ENCODE measurements around the gene ZC3H12A.

ZC3H12A gene

GRCh38 chr1:37438037-37438868 is 36.1 kb upstream of the ZC3H12A start:
- Histone ChIP-seq H3K27me3 (ENCODE audit: insufficient read depth, low read depth) (peaks cover 24% of the 10 kb centered on the region), H3K4me2 (no peak overlapping the region), H3K9ac (no peak overlapping the region), H3K4me1 (ENCODE audit: low read depth, poor library complexity, severe bottlenecking) (peaks cover 2% of the 10 kb centered on the region), H2AFZ (ENCODE audit: low read depth) (no peak overlapping the region), H4K20me1 (ENCODE audit: insufficient read depth) (no peaks in the 10 kb centered on the region), H3K27ac (no peak overlapping the region), H3K36me3 (ENCODE audit: insufficient read depth) (no peaks in the 10 kb centered on the region), H3K4me3 (IDR thresholded peaks at IDR 0.05; ENCODE audit: insufficient read depth, low read depth, low read length) (no peak overlapping the region), H3K79me2 (ENCODE audit: insufficient read depth, low read depth) (no peaks in the 10 kb centered on the region)
- TF ChIP-seq CTCF (conservative IDR thresholded peaks at IDR 0.05; ENCODE audit: low read depth, low read length) = no peak

- Histone ChIP-seq H3K27me3 (ENCODE audit: insufficient read depth, low read depth) (peaks cover 24% of the 10 kb centered on the region), H3K9ac (no peak overlapping the region), H3K36me3 (ENCODE audit: insufficient read depth) (no peaks in the 10 kb centered on the region), H3K79me2 (ENCODE audit: insufficient read depth, low read depth) (no peaks in the 10 kb centered on the region), H3K4me2 (no peak overlapping the region), H3K4me3 (IDR thresholded peaks at IDR 0.05; ENCODE audit: insufficient read depth, low read depth, low read length) (no peak overlapping the region), H3K27ac (no peak overlapping the region), H4K20me1 (ENCODE audit: insufficient read depth) (no peaks in the 10 kb centered on the region), H3K4me1 (ENCODE audit: low read depth, poor library complexity, severe bottlenecking) (peaks cover 2% of the 10 kb centered on the region), H2AFZ (ENCODE audit: low read depth) (no peak overlapping the region)
- TF ChIP-seq CTCF (conservative IDR thresholded peaks at IDR 0.05; ENCODE audit: low read depth, low read length) = no peak
Observed at GRCh38 chr1:37438869-37439343, 35.5 kb upstream of the ZC3H12A start.

- Histone ChIP-seq H4K20me1 (ENCODE audit: insufficient read depth) (no peaks in the 10 kb centered on the region), H3K27ac (no peak overlapping the region), H3K4me1 (ENCODE audit: low read depth, poor library complexity, severe bottlenecking) (peaks cover 2% of the 10 kb centered on the region), H2AFZ (ENCODE audit: low read depth) (no peak overlapping the region), H3K36me3 (ENCODE audit: insufficient read depth) (no peaks in the 10 kb centered on the region), H3K4me3 (IDR thresholded peaks at IDR 0.05; ENCODE audit: insufficient read depth, low read depth, low read length) (no peak overlapping the region), H3K27me3 (ENCODE audit: insufficient read depth, low read depth) (peaks cover 24% of the 10 kb centered on the region), H3K79me2 (ENCODE audit: insufficient read depth, low read depth) (no peaks in the 10 kb centered on the region), H3K4me2 (no peak overlapping the region), H3K9ac (no peak overlapping the region)
- TF ChIP-seq CTCF (conservative IDR thresholded peaks at IDR 0.05; ENCODE audit: low read depth, low read length) = no peak
Observed at GRCh38 chr1:37439349-37439995, 34.9 kb upstream of the ZC3H12A start.

GRCh38 chr1:37441490-37441889 is 32.9 kb upstream of the ZC3H12A start:
- no peak overlapping the region for H3K4me3 ChIP-seq (IDR thresholded peaks at IDR 0.05; ENCODE audit: insufficient read depth, low read depth, low read length)
- H3K4me2 ChIP-seq = no peak overlapping the region
- H3K79me2 ChIP-seq (ENCODE audit: insufficient read depth, low read depth) = no peaks in the 10 kb centered on the region
- no peak overlapping the region for H3K27ac ChIP-seq
- no peak for TF ChIP-seq CTCF (conservative IDR thresholded peaks at IDR 0.05; ENCODE audit: low read depth, low read length)
- H2AFZ ChIP-seq (ENCODE audit: low read depth) = no peak overlapping the region
- H3K36me3 ChIP-seq (ENCODE audit: insufficient read depth) = no peaks in the 10 kb centered on the region
- peaks cover 2% of the 10 kb centered on the region for H3K4me1 ChIP-seq (ENCODE audit: low read depth, poor library complexity, severe bottlenecking)
- no peak overlapping the region for H3K9ac ChIP-seq
- H4K20me1 ChIP-seq (ENCODE audit: insufficient read depth) = no peaks in the 10 kb centered on the region
- H3K27me3 ChIP-seq (ENCODE audit: insufficient read depth, low read depth) = peaks cover 16% of the 10 kb centered on the region

All from KMS-11 (cell line).